ENCODE data around the gene GNG7.

DNA sequence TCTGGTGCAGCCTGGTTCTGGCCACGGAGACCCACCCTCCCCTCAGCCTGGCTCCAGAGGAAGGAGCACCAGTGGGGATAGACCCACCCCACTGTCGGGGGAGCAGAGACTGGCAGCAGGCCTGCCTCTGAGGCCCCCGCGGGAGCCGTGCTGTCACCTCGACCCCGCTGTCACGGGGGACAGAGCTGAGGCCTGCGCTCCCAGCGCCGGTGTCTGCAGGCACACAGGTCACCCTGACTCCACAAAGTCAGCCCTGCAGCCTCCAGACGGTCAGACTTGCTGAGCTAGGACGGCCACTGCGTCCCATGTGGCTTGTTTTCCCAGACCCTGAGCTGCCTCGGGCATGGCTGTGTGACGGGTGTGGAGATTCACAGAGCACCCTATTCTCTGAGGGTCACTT is 32.3 kb downstream of the GNG7 start:
- TF ChIP-seq, protein P1, sequence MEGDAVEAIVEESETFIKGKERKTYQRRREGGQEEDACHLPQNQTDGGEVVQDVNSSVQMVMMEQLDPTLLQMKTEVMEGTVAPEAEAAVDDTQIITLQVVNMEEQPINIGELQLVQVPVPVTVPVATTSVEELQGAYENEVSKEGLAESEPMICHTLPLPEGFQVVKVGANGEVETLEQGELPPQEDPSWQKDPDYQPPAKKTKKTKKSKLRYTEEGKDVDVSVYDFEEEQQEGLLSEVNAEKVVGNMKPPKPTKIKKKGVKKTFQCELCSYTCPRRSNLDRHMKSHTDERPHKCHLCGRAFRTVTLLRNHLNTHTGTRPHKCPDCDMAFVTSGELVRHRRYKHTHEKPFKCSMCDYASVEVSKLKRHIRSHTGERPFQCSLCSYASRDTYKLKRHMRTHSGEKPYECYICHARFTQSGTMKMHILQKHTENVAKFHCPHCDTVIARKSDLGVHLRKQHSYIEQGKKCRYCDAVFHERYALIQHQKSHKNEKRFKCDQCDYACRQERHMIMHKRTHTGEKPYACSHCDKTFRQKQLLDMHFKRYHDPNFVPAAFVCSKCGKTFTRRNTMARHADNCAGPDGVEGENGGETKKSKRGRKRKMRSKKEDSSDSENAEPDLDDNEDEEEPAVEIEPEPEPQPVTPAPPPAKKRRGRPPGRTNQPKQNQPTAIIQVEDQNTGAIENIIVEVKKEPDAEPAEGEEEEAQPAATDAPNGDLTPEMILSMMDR (IDR thresholded peaks at IDR 0.05): no peak
- TF ChIP-seq EP300 (IDR thresholded peaks at IDR 0.05) (no peak), POLR2A (IDR thresholded peaks at IDR 0.05) (no peak), POLR2AphosphoS5 (IDR thresholded peaks at IDR 0.05) (no peak)
